ENCODE results near the gene MEX3D.

- TF ChIP-seq MAX (IDR thresholded peaks at IDR 0.05) (no peak), TAF1 (IDR thresholded peaks at IDR 0.05; ENCODE audit: low read depth) (no peak), RAD21 (IDR thresholded peaks at IDR 0.05; ENCODE audit: low read depth) (no peak), FOXM1 (IDR thresholded peaks at IDR 0.05; ENCODE audit: borderline replicate concordance, low read depth) (no peak), YY1 (IDR thresholded peaks at IDR 0.05; ENCODE audit: low read depth) (no peak), CEBPB (IDR thresholded peaks at IDR 0.05) (no peak), ZBTB7A (IDR thresholded peaks at IDR 0.05; ENCODE audit: low read depth) (no peak)
These were observed 12.8 kb upstream of the MEX3D start for GRCh38 chr19:1580957-1581356.

All from Ishikawa (cell line).